NCI-H1105 (cell line): Measurements from ENCODE around the gene VIPAS39.

Source experiments
- DNase-seq: peaks from one replicate; lab custom pipeline; 2025; lab: John Stamatoyannopoulos, UW

Gene VIPAS39

GRCh38 chr14:77457522-77458248 lies at the start of gene VIPAS39, which contains the start of gene AHSA1:
Gene VIPAS39, minus strand, starts transcription at chr14:77457601. Its CDS starts 3,499 bp downstream, at chr14:77454102.
Gene AHSA1, plus strand, starts transcription at chr14:77458093. Its CDS starts 97 bp downstream, at chr14:77458190.
- peak; percentile 98 for DNase-seq

GRCh38 chr14:77505031-77505430 lies 47.6 kb upstream of the VIPAS39 start:
- DNase-seq: no peak

GRCh38 chr14:77503138-77503537 lies 45.7 kb upstream of the VIPAS39 start:
- no peak for DNase-seq

- DNase-seq: no peak
These were observed 44.8 kb upstream of the VIPAS39 start for GRCh38 chr14:77502109-77502782.

GRCh38 chr14:77498984-77499527 lies 41.7 kb upstream of the VIPAS39 start:
- no peak for DNase-seq

- peak; percentile 55 for DNase-seq
These were observed 40.9 kb upstream of the VIPAS39 start, which contains the start of gene ISM2 for GRCh38 chr14:77498120-77498979. Gene ISM2, minus strand, starts transcription at chr14:77498816. Its CDS starts 23 bp downstream, at chr14:77498793.

GRCh38 chr14:77495334-77495733 lies 37.9 kb upstream of the VIPAS39 start:
- DNase-seq: no peak

- no peak for DNase-seq
These were observed 33.7 kb upstream of the VIPAS39 start for GRCh38 chr14:77491056-77491455.

GRCh38 chr14:77490347-77490986 lies 33.1 kb upstream of the VIPAS39 start:
- no peak for DNase-seq

- no peak for DNase-seq
These were observed 31.6 kb upstream of the VIPAS39 start for GRCh38 chr14:77489041-77489440.

GRCh38 chr14:77488558-77488957 lies 31.2 kb upstream of the VIPAS39 start:
- no peak for DNase-seq

GRCh38 chr14:77485901-77486678 lies 28.7 kb upstream of the VIPAS39 start:
- DNase-seq: no peak

GRCh38 chr14:77485256-77485655 lies 27.9 kb upstream of the VIPAS39 start:
- DNase-seq: no peak

GRCh38 chr14:77482422-77482821 lies 25.0 kb upstream of the VIPAS39 start:
- no peak for DNase-seq

GRCh38 chr14:77478796-77479195 lies 21.4 kb upstream of the VIPAS39 start:
- DNase-seq: no peak

GRCh38 chr14:77478029-77478428 lies 20.6 kb upstream of the VIPAS39 start:
- no peak for DNase-seq

GRCh38 chr14:77475432-77476115 lies 18.2 kb upstream of the VIPAS39 start:
- no peak for DNase-seq

GRCh38 chr14:77474479-77475177 lies 17.2 kb upstream of the VIPAS39 start:
- DNase-seq: no peak

- DNase-seq: no peak
These were observed 16.5 kb upstream of the VIPAS39 start for GRCh38 chr14:77473921-77474320.
